HepG2 (cell line): ENCODE results near the gene MAN1C1. TPM values are rescaled to one million over a fixed set of nuclear protein-coding genes. Genes with fewer than 3 reads are reported as not detected.

ENCODE experiments used
- ATAC-seq: fragments of 200-7000 bp; cut with Tn5 transposase; 3 replicates; pipeline ENCODE4 v1.9.1; 2020; ENCODE audit warnings: mild to moderate bottlenecking, moderate library complexity
- BruUV-seq: library from RNA; stranded (reverse); fragments of 400-500 nt; replicated peaks from 2 replicates; lab custom pipeline; 2021; lab: Mats Ljungman, UMichigan
- CTCF ChIA-PET: fragments of 300-600 bp; formaldehyde crosslinking; extraction: SDS; loops from one replicate; lab custom pipeline; 2021; ENCODE audit warnings: low total read pairs, inconsistent platforms, low intra/inter-chr PET ratio; lab: Yijun Ruan, JAX
- POLR2A ChIA-PET: fragments of 350-600 bp; sonication (Branson Sonifier 250); formaldehyde crosslinking; loops from one replicate; lab custom pipeline; 2020; ENCODE audit warnings: antibody characterized with exemption, inconsistent platforms; lab: Yijun Ruan, JAX
- DNase-seq: peaks from one replicate; pipeline ENCODE4 v3.0.0-alpha.2; 2015; ENCODE audit warnings: low spot score
- FAIRE-seq: peaks from 3 replicates; lab custom pipeline; 2011; peaks lifted over from hg19 to GRCh38; lab: Jason Lieb, UNC
- H2AFZ ChIP-seq: one replicate; pipeline ENCODE4 v1.6.1; 2011; ENCODE audit warnings: low read length, inconsistent platforms
- H3K27ac ChIP-seq: fragments of 300-600 bp; 3 replicates; pipeline ENCODE4 v1.8.0; 2011; ENCODE audit warnings: mixed run types, mild to moderate bottlenecking, mixed read lengths, low read length, inconsistent platforms; ENCODE audit not compliant: insufficient read depth; ENCODE audit errors: extremely low read length
- H3K27me3 ChIP-seq, 2 experiments: fragments of 200-600 bp in 1 of 2; 2 replicates in 1 of 2; 3 replicates in 1 of 2; pipeline versions ENCODE4 v1.6.0 to v1.8.0; 2011; ENCODE audit warnings: low read length in 2 of 2, mild to moderate bottlenecking in 2 of 2, moderate library complexity in 2 of 2, inconsistent platforms in 1 of 2; ENCODE audit not compliant: insufficient read depth in 2 of 2, control insufficient read depth in 1 of 2
- H3K36me3 ChIP-seq, 2 experiments: fragments of 200-600 bp in 1 of 2; replicated peaks in 1 of 2; 2 replicates in 1 of 2; 3 replicates in 1 of 2; pipeline versions ENCODE4 v1.5.1 to v1.8.0; 2011; ENCODE audit warnings: low read length in 2 of 2, inconsistent platforms in 1 of 2; ENCODE audit not compliant: insufficient read depth in 2 of 2, control insufficient read depth in 1 of 2
- H3K4me1 ChIP-seq: 2 replicates; pipeline ENCODE4 v1.5.1; 2012; ENCODE audit warnings: low read length, inconsistent platforms; ENCODE audit not compliant: insufficient read depth
- H3K4me2 ChIP-seq: 2 replicates; pipeline ENCODE4 v1.6.0; 2011; ENCODE audit warnings: low read depth, low read length, inconsistent platforms
- H3K4me3 ChIP-seq, 3 experiments: fragments of 200-600 bp in 1 of 3; sonication (generic), shearing (Covaris generic) in 1 of 3; replicated peaks in 1 of 3; 2 replicates each; pipeline ENCODE4 v1.5.1; 2011 to 2016; ENCODE audit warnings: low read length in 3 of 3, inconsistent platforms in 2 of 3, low read depth in 2 of 3, mild to moderate bottlenecking in 2 of 3, control low read depth in 1 of 3, mixed read lengths in 1 of 3; ENCODE audit not compliant: insufficient read depth in 1 of 3
- H3K79me2 ChIP-seq: one replicate; pipeline ENCODE4 v1.6.1; 2011; ENCODE audit warnings: low read length, inconsistent platforms; ENCODE audit not compliant: insufficient read depth
- H3K9ac ChIP-seq: 2 replicates; pipeline ENCODE4 v1.6.0; 2011; ENCODE audit warnings: mild to moderate bottlenecking, low read depth, low read length, inconsistent platforms; ENCODE audit not compliant: insufficient read depth
- H3K9me3 ChIP-seq: 2 replicates; pipeline ENCODE4 v1.5.1; 2012; ENCODE audit warnings: mild to moderate bottlenecking, low read length
- H4K20me1 ChIP-seq: 2 replicates; pipeline ENCODE4 v1.6.0; 2011; ENCODE audit warnings: inconsistent platforms, mild to moderate bottlenecking, low read length, moderate library complexity; ENCODE audit not compliant: insufficient read depth
- HNF4A ChIP-seq: sonication (generic); formaldehyde crosslinking; IDR thresholded peaks from 2 replicates; pipeline ENCODE4 v1.4.0; 2020; ENCODE audit warnings: missing genetic modification reagents
- KDM6A ChIP-seq: IDR thresholded peaks from 2 replicates; pipeline ENCODE4 v1.6.1; 2016; ENCODE audit warnings: low read depth
- MEIS1 ChIP-seq: sonication (generic); formaldehyde crosslinking; IDR thresholded peaks from 2 replicates; pipeline ENCODE4 v1.9.0; 2021; ENCODE audit warnings: mild to moderate bottlenecking, missing genetic modification reagents, moderate library complexity, borderline replicate concordance
- MYNN ChIP-seq: sonication (generic); formaldehyde crosslinking; IDR thresholded peaks from 2 replicates; pipeline ENCODE4 v1.4.0; 2020; ENCODE audit warnings: mild to moderate bottlenecking, low read depth, missing genetic modification reagents
- PATZ1 ChIP-seq: sonication (generic); formaldehyde crosslinking; IDR thresholded peaks from 2 replicates; pipeline ENCODE4 v1.4.0; 2020; ENCODE audit warnings: missing genetic modification reagents
- RNF2 ChIP-seq: fragments of 450-650 bp; conservative IDR thresholded peaks from 2 replicates; pipeline ENCODE4 v1.6.1; 2016; ENCODE audit warnings: low read depth
- TAF1 ChIP-seq: sonication (generic); formaldehyde crosslinking; IDR thresholded peaks from 2 replicates; pipeline ENCODE4 v1.4.0; 2020; ENCODE audit warnings: missing genetic modification reagents
- ZBTB7B ChIP-seq: sonication (generic); formaldehyde crosslinking; IDR thresholded peaks from 2 replicates; pipeline ENCODE4 v1.4.0; 2020; ENCODE audit warnings: missing genetic modification reagents
- ZFP36L1 ChIP-seq: sonication (generic); formaldehyde crosslinking; IDR thresholded peaks from 2 replicates; pipeline ENCODE4 v1.8.0; 2022; ENCODE audit warnings: mild to moderate bottlenecking, missing genetic modification reagents, moderate library complexity
- ZMYM3 ChIP-seq: sonication (generic); formaldehyde crosslinking; IDR thresholded peaks from 2 replicates; pipeline ENCODE4 v1.5.1; 2020; ENCODE audit warnings: mild to moderate bottlenecking, missing genetic modification reagents
- ZNF207 ChIP-seq: fragments of 450-650 bp; IDR thresholded peaks from 2 replicates; pipeline ENCODE4 v1.6.1; 2016; ENCODE audit warnings: antibody characterized with exemption, borderline replicate concordance
- ZNF280B ChIP-seq: sonication (generic); formaldehyde crosslinking; IDR thresholded peaks from 2 replicates; pipeline ENCODE4 v1.5.0; 2020; ENCODE audit warnings: missing genetic modification reagents, mild to moderate bottlenecking, borderline replicate concordance
- ZNF501 ChIP-seq: sonication (generic); formaldehyde crosslinking; IDR thresholded peaks from 2 replicates; pipeline ENCODE4 v1.5.1; 2020; ENCODE audit warnings: mild to moderate bottlenecking, moderate library complexity, missing genetic modification reagents
- ZNF772 ChIP-seq: sonication (generic); formaldehyde crosslinking; IDR thresholded peaks from 2 replicates; pipeline ENCODE4 v1.5.0; 2020; ENCODE audit warnings: mild to moderate bottlenecking, missing genetic modification reagents
- WGBS: methylation state at CpG from one replicate; pipeline ENCODE4 v1.1.6; 2017; ENCODE audit warnings: low lambda C conversion rate; 5-methylcytosine and 5-hydroxymethylcytosine counted together
- in situ Hi-C: cut with HindIII; loops from 2 replicates; pipeline ENCODE4 v1.10.0; 2017; ENCODE audit warnings: low pct_unique_long_range_greater_than_20kb; ENCODE audit not compliant: extremely low pct_ligation_motif_present
- intact Hi-C: fragments of 100-400 bp; cut with micrococcal nuclease; formaldehyde crosslinking; loops from one replicate; pipeline ENCODE4 v1.10.0; 2022; ENCODE audit not compliant: unreplicated experiment
- polyA plus RNA-seq, 8 experiments: library from polyadenylated mRNA; depleted of rRNA in 3 of 8; stranded (reverse) in 7 of 8; unstranded in 1 of 8; fragments of >200 nt; fragmentation: Illumina TruSeq in 4 of 8; extraction: Trizol in 4 of 8; gene quantifications; 2 replicates each; pipeline versions ENCODE4 v1.2.1 to v1.2.3, GENCODE V29; 2011 to 2016; ENCODE audit warnings: low read depth in 4 of 8, missing spikeins in 1 of 8, mixed read lengths in 1 of 8; ENCODE audit not compliant: insufficient read depth in 1 of 8
- total RNA-seq, 5 experiments: library from RNA; depleted of rRNA; stranded (reverse); fragments of >200 nt; fragmentation: Illumina TruSeq; extraction: Trizol; gene quantifications; 2 replicates each; pipeline ENCODE4 v1.2.3, GENCODE V29; 2016; ENCODE audit warnings: low read depth in 1 of 5

Gene MAN1C1
- total and polyA plus RNA-seq, 2 of the 13 experiments (the other 11 are each of a cell fraction or from before 2014, with no cell fraction given) = 0.18 to 0.49 TPM

GRCh38 chr1:25809283-25809926 lies 192.8 kb downstream of the MAN1C1 start:
- H3K27me3 ChIP-seq = no peaks in the 10 kb centered on the region
- H3K9ac ChIP-seq = no peak overlapping the region
- no peaks in the 10 kb centered on the region for H3K36me3 ChIP-seq
- ATAC-seq (no peak), FAIRE-seq (no peak), DNase-seq (no peak)
- TF ChIP-seq ZBTB7B (CRISPR knock-in tag) (no peak), TAF1 (CRISPR knock-in tag) (no peak), MEIS1 (no peak), ZFP36L1 (no peak)
- H2AFZ ChIP-seq = no peak overlapping the region
- in situ Hi-C loops (loop anchor here (25.0 kb wide), 1 partner anchor 197 kb away; the partner anchor contains the start of gene MAN1C1), intact Hi-C loops (no loop called here)
- H3K79me2 ChIP-seq = no peaks in the 10 kb centered on the region
- H3K4me3 ChIP-seq = no peak overlapping the region
- no peaks in the 10 kb centered on the region for H4K20me1 ChIP-seq
- H3K9me3 ChIP-seq = no peaks in the 10 kb centered on the region
- CTCF ChIA-PET = no interaction called here
- no peaks in the 10 kb centered on the region for H3K4me1 ChIP-seq
- no peak overlapping the region for H3K4me2 ChIP-seq
- no peak overlapping the region for H3K27ac ChIP-seq
- POLR2A ChIA-PET = interaction anchor here (2.5 kb wide), 1 partner anchor 10 kb away, joined by 10 read pairs; the partner anchor contains the start of gene MTFR1L
- no TSS peak for BruUV-seq
- 88% methylated on average over 15 of the region's 18 CpGs for WGBS

GRCh38 chr1:25809929-25810328 lies 193.3 kb downstream of the MAN1C1 start:
- no peak overlapping the region for H3K4me3 ChIP-seq
- DNase-seq (no peak), ATAC-seq (no peak), FAIRE-seq (no peak)
- ChIA-PET CTCF (interaction anchor here (0.9 to 2.2 kb wide), 3 partner anchors 191 to 306 kb away, joined by 3 to 9 read pairs (median 5); no protein-coding TSS in a partner anchor), POLR2A (interaction anchor here (2.5 kb wide), 1 partner anchor 9 kb away, joined by 10 read pairs; the partner anchor contains the start of gene MTFR1L)
- H2AFZ ChIP-seq = no peak overlapping the region
- no peaks in the 10 kb centered on the region for H3K4me1 ChIP-seq
- intact Hi-C loops (no loop called here), in situ Hi-C loops (loop anchor here (25.0 kb wide), 1 partner anchor 198 kb away; the partner anchor contains the start of gene MAN1C1)
- H3K27me3 ChIP-seq = no peaks in the 10 kb centered on the region
- no peaks in the 10 kb centered on the region for H4K20me1 ChIP-seq
- no peaks in the 10 kb centered on the region for H3K79me2 ChIP-seq
- no TSS peak for BruUV-seq
- no peak overlapping the region for H3K27ac ChIP-seq
- H3K36me3 ChIP-seq = no peaks in the 10 kb centered on the region
- no peak overlapping the region for H3K9ac ChIP-seq
- H3K4me2 ChIP-seq = no peak overlapping the region
- H3K9me3 ChIP-seq = no peaks in the 10 kb centered on the region
- 83% methylated on average over 3 of the region's 7 CpGs for WGBS
- no peak for TF ChIP-seq ZNF772 (CRISPR knock-in tag)
- no peak for TF ChIP-seq PATZ1 (CRISPR knock-in tag)
- TF ChIP-seq ZNF501 = no peak
- no peak for TF ChIP-seq KDM6A (CRISPR knock-in tag)
- no peak for TF ChIP-seq MYNN (CRISPR knock-in tag)
- no peak for TF ChIP-seq HNF4A (CRISPR knock-in tag)
- TF ChIP-seq ZNF280B = no peak
- no peak for TF ChIP-seq MEIS1
- no peak for TF ChIP-seq ZNF207
- no peak for TF ChIP-seq RNF2
- TF ChIP-seq ZMYM3 (CRISPR knock-in tag) = no peak
